ENCODE results near the gene TEPSIN.

- no peak for TF ChIP-seq CTCF (IDR thresholded peaks at IDR 0.05)
- TF ChIP-seq POLR2AphosphoS5 (IDR thresholded peaks at IDR 0.05), result no peak
- no peak for TF ChIP-seq POLR2A (IDR thresholded peaks at IDR 0.05; ENCODE audit: low read depth)
Observed at GRCh38 chr17:81271226-81271625, 32.4 kb upstream of the TEPSIN start.

Data from esophagus muscularis mucosa (tissue), 3 donors.